Measurements from ENCODE around the gene NUP155. TPM values are rescaled to one million over a fixed set of nuclear protein-coding genes. Genes with fewer than 3 reads are reported as not detected.
"Not testable (repeated sequence)": the region's sequence is repeated elsewhere in the genome, so short reads cannot be mapped to it uniquely, and the experiment has no call there.

Gene NUP155
- polyA plus RNA-seq, 2 of the 4 experiments (the other 2 are of a cell fraction) = 14.4 to 38.8 TPM

- TF ChIP-seq PBX3 (IDR thresholded peaks at IDR 0.05) (no peak), USF2 (IDR thresholded peaks at IDR 0.05) (no peak), HMGXB4 (CRISPR knock-in tag; IDR thresholded peaks at IDR 0.05; ENCODE audit: borderline replicate concordance) (no peak), JUN (IDR thresholded peaks at IDR 0.05) (no peak), TP53 (CRISPR knock-in tag; IDR thresholded peaks at IDR 0.05) (no peak), ZFP36 (IDR thresholded peaks at IDR 0.05; ENCODE audit: borderline replicate concordance, partially characterized antibody) (no peak), CBX8 (IDR thresholded peaks at IDR 0.05) (no peak)
Measured at GRCh38 chr5:37275511-37275910, 95.4 kb downstream of the NUP155 start (continued).

- ATAC-seq = peak; percentile 97 to 99
- TF ChIP-seq HOXA7 (CRISPR knock-in tag; IDR thresholded peaks at IDR 0.05) (no peak), GATA3 (IDR thresholded peaks at IDR 0.05; ENCODE audit: borderline replicate concordance) (peak; percentile 31; the same call in 1 of the 2 replicates), ESRRA (IDR thresholded peaks at IDR 0.05; ENCODE audit: borderline replicate concordance, low read length) (peak; percentile 94), BCL3 (IDR thresholded peaks at IDR 0.05) (no peak), TP53 (CRISPR knock-in tag; IDR thresholded peaks at IDR 0.05) (no peak)
- 17% methylated on average over 1 of the region's 1 CpG for WGBS (ENCODE audit: missing lambda C conversion rate)
- CTCF ChIA-PET = interaction anchor here (1.5 kb wide), 1 partner anchor 18 kb away, joined by 3 read pairs; no protein-coding TSS in a partner anchor
- peaks cover 11% of the 10 kb centered on the region for H3K4me1 ChIP-seq
- H3K9me3 ChIP-seq = peaks cover 30% of the 10 kb centered on the region; the same call in 2 of the 3 replicates
- POLR2A ChIA-PET = interaction anchor here (0.9 to 1.7 kb wide), 3 partner anchors 13 to 98 kb away, joined by 3 to 27 read pairs (median 5); partner anchors contain the start of genes CPLANE1 and NUP155
- H3K4me3 ChIP-seq = no peak overlapping the region
- DNase-seq (ENCODE audit: low read depth in 1 of 2, low spot score in 1 of 2) = peak; percentile 41 to 88
- H3K27ac ChIP-seq = peak overlapping the region; percentile 82 to 85
- H3K4me2 ChIP-seq = peak overlapping the region; percentile 62
- no peak for FAIRE-seq
Measured at GRCh38 chr5:37272511-37272910, 98.4 kb downstream of the NUP155 start.

- CTCF ChIA-PET; POLR2A ChIA-PET; DNase-seq (ENCODE audit: low read depth in 1 of 2, low spot score in 1 of 2): not testable (repeated sequence)
Measured at GRCh38 chr5:37268100-37268499, 102.8 kb downstream of the NUP155 start.

GRCh38 chr5:37255774-37256358 lies 115.0 kb downstream of the NUP155 start:
- POLR2A ChIA-PET = no interaction called here
- WGBS (ENCODE audit: missing lambda C conversion rate) = 86% methylated on average over 4 of the region's 4 CpGs
- Histone ChIP-seq H3K27ac (no peak overlapping the region), H3K4me1 (no peaks in the 10 kb centered on the region), H3K9me3 (no peaks in the 10 kb centered on the region), H3K4me3 (no peak overlapping the region), H3K4me2 (no peak overlapping the region)
- TF ChIP-seq RARB (CRISPR knock-in tag; IDR thresholded peaks at IDR 0.05) = no peak
- TF ChIP-seq CTCF (IDR thresholded peaks at IDR 0.05) = no peak
- TF ChIP-seq HMGXB4 (CRISPR knock-in tag; IDR thresholded peaks at IDR 0.05; ENCODE audit: borderline replicate concordance) = no peak
- FAIRE-seq = no peak
- CTCF ChIA-PET = no interaction called here
- ATAC-seq = no peak
- no peak for DNase-seq (ENCODE audit: low read depth in 1 of 2, low spot score in 1 of 2)

More at GRCh38 chr5:37268100-37268499, 102.8 kb downstream of the NUP155 start:
- not testable (repeated sequence) for ATAC-seq, H3K4me3 ChIP-seq, FAIRE-seq, H3K27ac ChIP-seq, H3K4me2 ChIP-seq
- H3K9me3 ChIP-seq = peaks cover 26% of the 10 kb centered on the region; the same call in 2 of the 3 replicates
- peaks cover 11% of the 10 kb centered on the region for H3K4me1 ChIP-seq

Data from A549 (cell line).